ENCODE measurements around the gene RHEX. TPM values are rescaled to one million over a fixed set of nuclear protein-coding genes. Genes with fewer than 3 reads are reported as not detected.

The RHEX gene
- polyA plus RNA-seq, 2 of the 4 experiments (the other 2 are of a cell fraction): not detected

GRCh38 chr1:206081856-206082255 lies 28.9 kb downstream of the RHEX start:
- ATAC-seq (no peak), FAIRE-seq (no peak), DNase-seq (ENCODE audit: low read depth in 1 of 2, low spot score in 1 of 2) (no peak)
- Histone ChIP-seq H3K4me1 (no peaks in the 10 kb centered on the region), H3K9me3 (no peaks in the 10 kb centered on the region), H3K4me3 (no peak overlapping the region), H3K4me2 (no peak overlapping the region), H3K27ac (no peak overlapping the region)
- ChIA-PET POLR2A (no interaction called here), CTCF (interaction anchor here (0.9 to 3.5 kb wide), 8 partner anchors 9 to 290 kb away, joined by 3 to 16 read pairs (median 4); no protein-coding TSS in a partner anchor)
- WGBS (ENCODE audit: missing lambda C conversion rate): 86% methylated on average over 5 of the region's 5 CpGs
- TF ChIP-seq FOXS1 (CRISPR knock-in tag; IDR thresholded peaks at IDR 0.05) (no peak), ZNF302 (CRISPR knock-in tag; IDR thresholded peaks at IDR 0.05) (no peak)

- TF ChIP-seq FOXS1 (CRISPR knock-in tag; IDR thresholded peaks at IDR 0.05) (no peak), REST (IDR thresholded peaks at IDR 0.05) (no peak), ZFP36 (IDR thresholded peaks at IDR 0.05; ENCODE audit: borderline replicate concordance, partially characterized antibody) (no peak), HMGXB4 (CRISPR knock-in tag; IDR thresholded peaks at IDR 0.05; ENCODE audit: borderline replicate concordance) (no peak), ELK1 (IDR thresholded peaks at IDR 0.05; ENCODE audit: low read depth, low read length) (no peak), TP53 (CRISPR knock-in tag; IDR thresholded peaks at IDR 0.05) (no peak), JUNB (IDR thresholded peaks at IDR 0.05) (no peak), RFX5 (IDR thresholded peaks at IDR 0.05) (no peak), POLR2AphosphoS2 (conservative IDR thresholded peaks at IDR 0.05; ENCODE audit: low read length) (no peak), RAD21 (conservative IDR thresholded peaks at IDR 0.05 in 1 of 2, IDR thresholded peaks at IDR 0.05 in 1 of 2) (no peak), TFCP2L1 (CRISPR knock-in tag; IDR thresholded peaks at IDR 0.05) (no peak), CHD2 (IDR thresholded peaks at IDR 0.05; ENCODE audit: low read length, partially characterized antibody) (no peak), EHMT2 (IDR thresholded peaks at IDR 0.05; ENCODE audit: low read depth) (no peak), ZC3H11A (IDR thresholded peaks at IDR 0.05) (no peak), MYC (IDR thresholded peaks at IDR 0.05; ENCODE audit: borderline replicate concordance, low read length) (no peak), SMC3 (IDR thresholded peaks at IDR 0.05) (no peak)
- ChIA-PET POLR2A (no interaction called here), CTCF (interaction anchor here (1.0 to 3.5 kb wide), 6 partner anchors 23 to 291 kb away, joined by 3 to 16 read pairs (median 3); no protein-coding TSS in a partner anchor)
- DNase-seq (ENCODE audit: low read depth in 1 of 2, low spot score in 1 of 2) (no peak), FAIRE-seq (no peak), ATAC-seq (no peak)
- no peak overlapping the region for H3K4me3 ChIP-seq
- no peak overlapping the region for H3K4me2 ChIP-seq
- no peaks in the 10 kb centered on the region for H3K9me3 ChIP-seq
- H3K4me1 ChIP-seq: no peaks in the 10 kb centered on the region
- no peak overlapping the region for H3K27ac ChIP-seq
- WGBS (ENCODE audit: missing lambda C conversion rate): 72% methylated on average over 8 of the region's 8 CpGs
Observed at GRCh38 chr1:206082831-206083695, 30.1 kb downstream of the RHEX start.

Measured in A549 (cell line).